HG03095 (cell line): ENCODE results near the gene IFI27L2.

Source experiments
- ATAC-seq: cut with Tn5 transposase; IDR thresholded peaks from one replicate; pipeline ENCODE4 v1.9.1; 2021; ENCODE audit warnings: moderate library complexity; ENCODE audit not compliant: unreplicated experiment

Gene IFI27L2

DNA sequence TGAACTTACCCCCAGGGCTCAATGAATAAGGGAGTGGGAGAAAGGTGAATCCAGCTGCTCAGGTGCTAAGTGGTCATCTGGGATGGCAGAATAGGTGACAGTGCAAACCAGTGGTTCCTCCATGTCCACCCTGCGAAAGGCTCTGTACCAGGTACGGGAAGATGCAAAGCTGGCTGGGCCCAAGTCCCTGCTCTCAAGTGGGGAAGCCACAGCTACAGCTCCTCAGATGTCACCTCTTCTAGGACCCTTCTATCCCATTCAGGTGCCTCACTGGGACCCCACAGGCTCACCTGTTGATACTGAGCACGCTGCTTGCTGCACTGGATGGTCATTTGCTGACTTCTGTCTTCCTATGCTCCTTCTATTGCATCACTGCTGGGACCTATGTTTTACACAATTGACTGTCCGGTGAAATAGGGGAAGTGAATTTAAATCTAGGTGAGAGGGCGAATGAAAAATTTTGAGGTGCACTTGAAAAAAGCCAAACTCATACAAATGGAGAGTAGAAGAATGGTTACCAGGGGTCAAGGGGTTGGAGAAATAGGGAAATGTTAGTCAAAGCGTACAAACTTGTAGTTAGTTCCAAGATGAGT, 24.4 kb upstream of the IFI27L2 start:
- ATAC-seq, result no peak

GRCh38 chr14:94152676-94153075, 23.3 kb upstream of the IFI27L2 start:
- no peak for ATAC-seq

- no peak for ATAC-seq
These were observed 16.6 kb upstream of the IFI27L2 start for GRCh38 chr14:94145902-94146527.

- no peak for ATAC-seq
These were observed 15.4 kb upstream of the IFI27L2 start for GRCh38 chr14:94144765-94145164.

DNA sequence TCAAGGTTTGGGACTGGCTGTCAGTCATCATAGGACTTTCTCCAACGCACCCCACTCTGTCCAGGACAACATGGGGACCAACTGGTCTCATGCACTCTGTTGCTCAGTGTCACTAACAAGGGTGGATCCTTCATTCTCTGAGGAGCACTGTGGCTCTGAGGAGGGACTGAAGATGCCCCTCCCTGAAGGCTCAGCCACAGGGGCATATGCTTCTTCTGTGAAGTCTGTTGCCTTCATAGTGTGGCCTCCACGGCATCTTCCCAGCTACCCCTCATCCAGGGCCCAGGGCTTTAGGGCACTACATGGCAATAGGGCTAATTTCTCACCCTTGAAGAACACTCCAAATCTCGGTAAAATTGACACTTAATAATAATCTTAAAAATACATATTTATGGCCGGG, 14.3 kb upstream of the IFI27L2 start:
- no peak for ATAC-seq

DNA sequence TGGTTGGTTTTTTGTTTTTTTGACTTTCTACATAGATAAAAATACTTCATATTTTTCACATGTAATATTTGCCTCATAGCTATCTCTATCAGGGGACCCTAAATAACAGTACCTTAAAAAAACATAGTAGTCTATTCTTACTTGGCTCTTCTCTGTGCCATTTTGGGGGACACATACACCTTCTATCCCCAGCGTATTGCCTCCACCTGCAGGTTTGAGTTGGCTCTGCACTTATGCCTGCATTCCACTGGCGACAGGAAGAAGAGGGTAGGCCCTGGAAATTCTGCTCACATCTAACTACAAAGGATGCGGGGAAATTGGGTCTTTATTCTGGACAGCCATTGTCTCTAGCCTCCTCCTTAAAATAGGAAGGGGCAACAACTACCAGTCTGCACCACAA, 13.8 kb upstream of the IFI27L2 start:
- no peak for ATAC-seq

DNA sequence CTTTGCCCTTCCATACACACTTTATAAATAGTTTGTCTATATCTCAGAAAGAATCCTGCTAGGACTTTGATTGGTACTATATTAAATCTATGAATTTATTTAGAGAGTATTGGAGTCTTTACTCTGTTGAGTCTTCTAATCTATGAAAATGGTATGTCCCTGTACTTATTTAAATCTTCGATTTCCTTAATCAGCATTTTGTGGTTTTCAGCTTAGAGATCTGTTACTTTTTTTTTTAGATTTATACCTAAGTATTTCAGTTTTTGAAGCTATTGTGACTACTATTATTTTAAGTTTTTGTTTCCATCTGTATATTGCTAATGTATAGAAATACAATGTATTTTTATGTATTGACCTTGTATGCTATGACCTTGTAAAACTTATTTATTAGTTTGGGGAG, 13.4 kb upstream of the IFI27L2 start:
- ATAC-seq, result no peak

DNA sequence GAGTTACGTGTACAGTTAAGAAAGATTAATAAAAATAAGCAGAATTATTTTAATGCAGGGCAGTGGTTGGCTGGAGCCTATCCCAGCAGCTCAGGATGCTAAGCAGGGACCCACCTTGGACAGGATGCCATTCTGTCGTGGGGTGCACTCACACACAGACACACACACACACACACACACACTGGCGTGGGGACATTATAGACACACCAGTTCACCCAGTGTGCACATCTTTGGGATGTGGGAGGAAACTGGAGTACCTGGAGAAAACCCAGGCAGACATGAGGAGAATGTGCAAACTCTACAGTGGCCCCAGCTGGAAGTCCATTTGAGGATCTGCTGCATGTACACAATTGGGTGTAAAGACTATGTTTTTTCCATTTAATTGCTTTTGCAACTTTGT, 12.8 kb upstream of the IFI27L2 start:
- no peak for ATAC-seq

GRCh38 chr14:94139421-94139820, 10.0 kb upstream of the IFI27L2 start:
- ATAC-seq, result no peak

DNA sequence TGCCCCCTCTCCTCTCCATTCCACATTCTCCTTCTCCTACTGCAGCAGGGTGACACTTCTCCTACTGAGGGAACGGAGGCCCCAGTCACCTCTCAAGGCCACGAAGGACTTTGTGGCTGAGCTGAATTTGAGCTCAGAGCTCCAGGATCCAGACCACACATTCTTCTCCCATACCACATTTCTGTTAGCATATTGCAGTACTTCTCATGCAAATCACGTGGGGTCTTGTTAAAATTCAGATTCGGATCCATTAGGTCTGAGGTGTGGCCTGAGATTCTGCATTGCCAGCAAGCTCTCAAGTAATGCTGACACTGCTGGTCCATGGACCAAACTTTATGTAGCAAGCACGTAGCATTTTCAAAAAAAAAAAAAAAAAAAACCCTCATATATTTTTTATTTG, 9.6 kb upstream of the IFI27L2 start:
- ATAC-seq, result no peak

DNA sequence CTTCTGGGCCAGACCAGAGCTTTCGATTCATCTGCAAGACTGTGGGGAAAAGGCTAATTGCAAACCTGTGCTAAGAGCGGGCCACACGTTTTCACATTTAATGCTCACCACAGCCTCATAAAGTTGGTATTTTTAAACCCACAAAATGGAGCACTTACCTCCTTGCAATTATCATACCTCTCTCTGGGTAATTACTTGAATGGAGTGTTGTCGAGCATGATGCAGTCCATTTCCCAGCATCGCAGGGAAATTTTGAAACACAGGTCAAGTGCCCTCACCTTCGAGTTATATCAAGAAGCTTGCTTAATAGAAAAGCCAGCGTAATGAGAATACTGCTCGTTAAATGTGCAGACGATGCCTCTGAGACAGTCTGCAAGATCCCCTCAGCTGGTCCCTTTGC, 8.8 kb upstream of the IFI27L2 start:
- ATAC-seq, result no peak

DNA sequence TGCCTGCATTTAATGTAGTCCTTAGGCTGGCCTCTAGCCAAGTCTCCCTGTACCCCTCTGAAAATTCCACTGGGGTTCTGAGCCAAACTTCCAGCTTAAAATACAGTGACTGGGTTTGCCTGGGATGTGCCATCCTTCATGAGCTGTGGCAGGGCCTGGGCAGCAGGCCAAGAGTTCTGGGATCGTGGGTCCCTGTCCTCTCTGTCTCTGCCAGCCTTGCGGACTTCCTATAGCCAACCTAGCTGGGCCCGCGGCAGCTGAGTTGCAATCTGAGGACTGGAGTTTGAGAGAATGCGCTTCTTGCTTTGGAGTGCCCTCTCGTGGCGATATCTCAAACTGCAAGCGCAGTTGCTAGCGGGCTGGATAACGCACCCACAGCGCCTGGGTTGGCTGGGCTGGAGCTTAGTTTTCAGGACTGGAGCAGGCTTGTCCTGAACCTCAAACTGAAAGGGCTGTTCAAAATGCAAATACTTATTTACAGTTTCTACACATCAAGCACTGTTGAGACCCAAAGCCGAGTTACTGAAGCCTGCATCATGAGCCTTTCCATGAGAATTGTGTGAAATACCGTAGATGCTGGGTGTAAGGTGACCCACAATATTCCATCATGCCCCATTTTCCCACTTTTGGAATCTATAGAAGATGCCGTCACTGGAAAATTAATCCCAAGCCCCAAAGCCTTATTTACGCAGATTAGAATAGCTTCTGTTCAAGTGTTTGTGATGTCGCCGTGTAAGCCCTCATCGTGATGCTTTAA, 7.3 kb upstream of the IFI27L2 start:
- peak; percentile 78 for ATAC-seq

- no peak for ATAC-seq
These were observed 6.1 kb upstream of the IFI27L2 start for GRCh38 chr14:94135476-94135875.

DNA sequence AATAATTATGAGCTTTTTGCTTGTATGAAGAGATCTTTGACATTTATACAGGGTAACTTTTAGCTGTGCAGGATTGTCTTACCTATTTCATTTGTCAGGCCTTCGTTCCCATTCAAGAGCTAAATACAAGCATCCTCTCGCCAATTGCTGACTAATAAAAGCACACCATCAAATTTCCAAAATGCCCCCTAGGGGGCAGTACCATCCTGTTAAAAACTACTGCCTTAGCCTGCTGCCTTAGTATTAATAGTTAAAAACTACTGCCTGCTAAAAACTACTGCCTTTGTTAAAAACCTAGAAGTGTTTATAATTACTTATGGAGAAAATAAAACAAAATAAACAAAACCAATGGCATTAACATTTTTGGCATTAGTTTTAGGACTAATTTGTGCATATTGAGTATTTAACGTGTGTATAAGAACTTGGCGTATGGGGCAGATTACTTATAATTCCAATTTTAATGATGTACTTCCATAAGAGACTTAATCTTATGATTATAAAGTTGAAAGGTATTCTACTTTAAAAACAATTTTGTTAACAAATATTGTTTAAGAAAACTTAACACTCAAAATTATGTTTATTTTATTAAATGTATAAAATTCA, 3.0 kb upstream of the IFI27L2 start:
- ATAC-seq, result no peak

GRCh38 chr14:94129758-94130414, 482 bp upstream of the IFI27L2 start:
- no peak for ATAC-seq

DNA sequence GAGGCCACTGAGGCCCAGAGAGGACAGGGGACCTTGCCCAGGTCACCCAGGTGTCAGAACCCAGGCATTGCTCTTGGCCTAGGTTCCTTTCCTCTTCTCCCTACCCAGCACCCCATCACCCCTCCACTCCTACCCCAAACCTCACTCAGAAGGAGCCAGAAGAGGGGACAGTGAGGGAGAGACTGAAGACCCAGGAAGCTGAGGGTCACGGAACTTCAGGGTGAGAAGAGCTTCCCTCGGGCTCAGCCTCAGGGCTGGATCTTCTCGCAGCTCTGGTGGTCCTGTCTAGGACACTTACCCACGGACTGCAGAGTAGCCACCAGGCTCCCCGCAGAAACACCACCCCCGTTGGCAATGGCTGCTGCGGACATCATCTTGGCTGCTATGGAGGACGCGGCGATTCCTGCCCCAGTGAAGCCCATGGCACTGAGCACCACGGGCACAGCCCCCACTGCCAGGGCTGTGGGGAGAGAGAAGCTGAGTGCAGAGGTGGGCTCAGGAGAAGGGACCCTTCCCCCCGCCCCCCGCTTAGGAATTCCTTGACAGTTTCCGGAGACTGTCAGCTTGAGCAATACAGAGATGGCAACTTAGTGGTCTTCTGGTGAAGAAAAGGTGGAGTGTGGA, 1.1 kb downstream of the IFI27L2 start:
- no peak for ATAC-seq

GRCh38 chr14:94127330-94127729, 2.1 kb downstream of the IFI27L2 start:
- no peak for ATAC-seq

- no peak for ATAC-seq
These were observed 2.6 kb downstream of the IFI27L2 start for GRCh38 chr14:94126800-94127199.

- no peak for ATAC-seq
These were observed 3.1 kb downstream of the IFI27L2 start for GRCh38 chr14:94126419-94126677.

DNA sequence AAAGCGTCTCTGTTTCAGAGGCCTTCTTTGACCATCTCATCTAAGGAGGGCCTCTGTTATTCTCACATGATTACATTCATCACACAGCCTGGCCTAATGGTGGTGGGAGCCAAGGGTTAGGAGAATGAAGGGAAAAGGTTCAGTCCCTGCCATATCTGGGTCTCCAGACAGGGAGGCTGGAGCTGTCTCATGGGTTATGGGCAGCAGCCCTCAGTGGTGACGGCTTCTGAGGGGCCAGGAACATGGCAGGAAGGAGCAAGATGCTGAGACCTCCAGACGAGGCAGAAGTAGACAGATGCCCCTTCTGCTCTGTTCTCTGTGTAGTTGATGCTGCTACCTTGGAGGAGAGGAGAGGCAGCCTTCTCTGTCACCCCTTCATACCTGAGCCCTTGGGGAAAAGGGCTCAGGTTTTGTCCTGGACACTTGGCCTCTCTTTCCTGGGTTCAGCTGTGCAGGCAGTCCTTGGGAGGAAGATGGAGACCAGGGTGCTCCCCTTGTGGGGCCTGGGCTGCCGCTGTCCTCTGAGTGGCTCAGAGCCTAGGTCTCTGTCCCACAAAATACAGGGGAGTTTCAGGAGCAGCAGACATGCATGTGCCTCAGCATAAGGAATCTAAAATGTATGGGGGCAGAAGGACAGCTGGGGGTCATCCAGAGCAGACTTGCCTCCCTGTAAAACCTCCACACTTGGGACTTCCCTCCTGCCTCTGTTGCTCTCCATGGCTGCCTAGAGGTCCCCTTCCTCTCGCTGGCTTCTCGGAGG, 3.6 kb downstream of the IFI27L2 start:
- ATAC-seq, result no peak
